Measurements from ENCODE around the gene XYLT1.

Gene XYLT1

GRCh38 chr16:17233318-17234002 lies 237.3 kb downstream of the XYLT1 start:
- Histone ChIP-seq H4K5ac (ENCODE audit: low read length) (no peak overlapping the region), H3K27me3 (ENCODE audit: insufficient read depth, low read length, poor library complexity) (no peaks in the 10 kb centered on the region), H4K8ac (ENCODE audit: low read depth, low read length) (no peak overlapping the region), H3K23ac (ENCODE audit: low read length) (no peak overlapping the region), H2BK15ac (replicated peaks; ENCODE audit: low read depth) (no peak overlapping the region), H3K79me2 (ENCODE audit: control insufficient read depth, insufficient read depth, low read length) (no peaks in the 10 kb centered on the region), H3K18ac (ENCODE audit: low read length) (no peak overlapping the region), H2BK120ac (ENCODE audit: low read depth, low read length) (no peak overlapping the region), H3K4ac (ENCODE audit: low read depth, low read length) (no peak overlapping the region), H2AK5ac (ENCODE audit: low read length) (no peak overlapping the region), H3K79me1 (ENCODE audit: low read length) (peaks cover 1% of the 10 kb centered on the region), H3K27ac (ENCODE audit: low read depth, low read length) (no peak overlapping the region), H3K4me1 (ENCODE audit: control insufficient read depth, low read depth, low read length) (no peaks in the 10 kb centered on the region), H3K9ac (ENCODE audit: low read length) (no peak overlapping the region), H3K4me3 (ENCODE audit: low read length) (no peak overlapping the region), H3K36me3 (ENCODE audit: control insufficient read depth, insufficient read depth, low read length) (no peaks in the 10 kb centered on the region), H3K4me2 (ENCODE audit: low read length) (no peak overlapping the region), H2BK5ac (ENCODE audit: low read length) (no peak overlapping the region), H3K56ac (ENCODE audit: low read length) (no peak overlapping the region)
- no peak for DNase-seq
- no CpG with 5 or more reads among the region's 13 CpGs for WGBS (ENCODE audit: extremely low coverage, insufficient coverage, low lambda C conversion rate)

GRCh38 chr16:17232487-17232886 lies 238.3 kb downstream of the XYLT1 start:
- Histone ChIP-seq H3K79me1 (ENCODE audit: low read length) (peaks cover 1% of the 10 kb centered on the region), H2BK5ac (ENCODE audit: low read length) (no peak overlapping the region), H3K9ac (ENCODE audit: low read length) (no peak overlapping the region), H3K27ac (ENCODE audit: low read depth, low read length) (no peak overlapping the region), H2BK120ac (ENCODE audit: low read depth, low read length) (no peak overlapping the region), H3K79me2 (ENCODE audit: control insufficient read depth, insufficient read depth, low read length) (no peaks in the 10 kb centered on the region), H2AK5ac (ENCODE audit: low read length) (no peak overlapping the region), H3K18ac (ENCODE audit: low read length) (no peak overlapping the region), H3K23ac (ENCODE audit: low read length) (no peak overlapping the region), H4K5ac (ENCODE audit: low read length) (no peak overlapping the region), H4K8ac (ENCODE audit: low read depth, low read length) (no peak overlapping the region), H3K4me2 (ENCODE audit: low read length) (no peak overlapping the region), H3K56ac (ENCODE audit: low read length) (no peak overlapping the region), H2BK15ac (replicated peaks; ENCODE audit: low read depth) (no peak overlapping the region), H3K36me3 (ENCODE audit: control insufficient read depth, insufficient read depth, low read length) (no peaks in the 10 kb centered on the region), H3K27me3 (ENCODE audit: insufficient read depth, low read length, poor library complexity) (no peaks in the 10 kb centered on the region), H3K4me3 (ENCODE audit: low read length) (no peak overlapping the region), H3K4ac (ENCODE audit: low read depth, low read length) (no peak overlapping the region), H3K4me1 (ENCODE audit: control insufficient read depth, low read depth, low read length) (no peaks in the 10 kb centered on the region)
- 100% methylated on average over 1 of the region's 6 CpGs for WGBS (ENCODE audit: extremely low coverage, insufficient coverage, low lambda C conversion rate)
- no peak for DNase-seq

DNA sequence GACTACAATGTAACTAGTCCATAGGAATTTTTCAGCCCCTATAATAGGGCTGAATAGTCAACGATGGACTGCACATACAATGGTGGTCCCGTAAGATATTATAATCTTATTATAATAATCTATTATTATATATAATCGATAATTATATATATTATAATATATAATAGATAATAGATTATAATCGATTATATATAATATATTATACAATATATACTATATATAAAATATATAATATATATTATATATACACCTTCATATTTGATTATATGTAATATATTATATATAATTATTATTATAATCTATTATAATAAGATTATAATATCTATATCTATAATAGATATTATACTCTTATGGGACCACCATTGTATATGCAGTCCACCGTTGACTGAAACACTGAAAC lies 238.8 kb downstream of the XYLT1 start:
- WGBS (ENCODE audit: extremely low coverage, insufficient coverage, low lambda C conversion rate) = no CpG with 5 or more reads among the region's 5 CpGs
- DNase-seq = no peak
- no peak overlapping the region for H3K27ac ChIP-seq (ENCODE audit: low read depth, low read length)
- no peak overlapping the region for H4K8ac ChIP-seq (ENCODE audit: low read depth, low read length)
- no peak overlapping the region for H2AK5ac ChIP-seq (ENCODE audit: low read length)
- no peaks in the 10 kb centered on the region for H3K27me3 ChIP-seq (ENCODE audit: insufficient read depth, low read length, poor library complexity)
- H3K4me3 ChIP-seq (ENCODE audit: low read length) = no peak overlapping the region
- no peak overlapping the region for H3K56ac ChIP-seq (ENCODE audit: low read length)
- H3K9ac ChIP-seq (ENCODE audit: low read length) = no peak overlapping the region
- H3K18ac ChIP-seq (ENCODE audit: low read length) = no peak overlapping the region
- H3K23ac ChIP-seq (ENCODE audit: low read length) = no peak overlapping the region
- H2BK120ac ChIP-seq (ENCODE audit: low read depth, low read length) = no peak overlapping the region
- H3K79me2 ChIP-seq (ENCODE audit: control insufficient read depth, insufficient read depth, low read length) = no peaks in the 10 kb centered on the region
- H3K36me3 ChIP-seq (ENCODE audit: control insufficient read depth, insufficient read depth, low read length) = no peaks in the 10 kb centered on the region
- no peak overlapping the region for H4K5ac ChIP-seq (ENCODE audit: low read length)
- H3K4ac ChIP-seq (ENCODE audit: low read depth, low read length) = no peak overlapping the region
- no peak overlapping the region for H2BK5ac ChIP-seq (ENCODE audit: low read length)
- H3K4me1 ChIP-seq (ENCODE audit: control insufficient read depth, low read depth, low read length) = no peaks in the 10 kb centered on the region
- H2BK15ac ChIP-seq (replicated peaks; ENCODE audit: low read depth) = no peak overlapping the region
- H3K79me1 ChIP-seq (ENCODE audit: low read length) = peaks cover 1% of the 10 kb centered on the region
- H3K4me2 ChIP-seq (ENCODE audit: low read length) = no peak overlapping the region

DNA sequence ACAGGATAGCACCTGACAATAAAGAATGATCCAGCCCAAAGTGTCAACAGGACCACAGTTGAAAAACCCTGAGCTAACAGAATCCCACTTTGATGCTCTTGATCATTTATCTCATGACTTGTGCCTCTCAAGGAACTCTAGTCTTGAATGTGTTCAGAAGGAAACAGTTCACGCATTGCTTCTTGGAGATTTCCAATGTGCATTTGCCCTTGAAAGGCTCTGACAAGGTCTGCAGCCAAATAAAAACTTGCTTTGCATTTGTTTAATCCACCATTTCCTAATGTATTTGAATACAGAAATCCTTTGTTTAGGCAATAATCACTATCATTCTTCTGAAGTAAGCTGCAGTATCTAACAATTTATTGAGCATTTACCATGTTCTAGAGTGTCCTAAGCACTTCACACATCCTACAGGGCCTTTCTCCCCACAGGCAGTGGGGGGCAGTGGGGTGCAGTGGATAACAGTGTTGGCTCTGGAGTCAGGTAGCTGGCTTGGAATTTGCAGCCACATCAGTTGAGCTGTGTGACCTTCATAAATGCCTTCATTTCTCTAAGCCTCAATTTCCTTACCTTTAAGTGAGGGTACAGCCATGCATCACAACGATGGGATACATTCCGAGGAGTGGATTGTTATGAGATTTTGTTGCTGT lies 239.7 kb downstream of the XYLT1 start:
- H2AK5ac ChIP-seq (ENCODE audit: low read length) = no peak overlapping the region
- no peak overlapping the region for H2BK15ac ChIP-seq (replicated peaks; ENCODE audit: low read depth)
- H4K8ac ChIP-seq (ENCODE audit: low read depth, low read length) = no peak overlapping the region
- DNase-seq = no peak
- no peak overlapping the region for H4K5ac ChIP-seq (ENCODE audit: low read length)
- H2BK5ac ChIP-seq (ENCODE audit: low read length) = no peak overlapping the region
- H3K18ac ChIP-seq (ENCODE audit: low read length) = no peak overlapping the region
- no peaks in the 10 kb centered on the region for H3K27me3 ChIP-seq (ENCODE audit: insufficient read depth, low read length, poor library complexity)
- no peaks in the 10 kb centered on the region for H3K79me2 ChIP-seq (ENCODE audit: control insufficient read depth, insufficient read depth, low read length)
- no peak overlapping the region for H3K9ac ChIP-seq (ENCODE audit: low read length)
- no peak overlapping the region for H2BK120ac ChIP-seq (ENCODE audit: low read depth, low read length)
- no peak overlapping the region for H3K4me2 ChIP-seq (ENCODE audit: low read length)
- peaks cover 3% of the 10 kb centered on the region for H3K79me1 ChIP-seq (ENCODE audit: low read length)
- no peak overlapping the region for H3K56ac ChIP-seq (ENCODE audit: low read length)
- H3K4me3 ChIP-seq (ENCODE audit: low read length) = no peak overlapping the region
- H3K23ac ChIP-seq (ENCODE audit: low read length) = no peak overlapping the region
- no CpG with 5 or more reads among the region's 3 CpGs for WGBS (ENCODE audit: extremely low coverage, insufficient coverage, low lambda C conversion rate)
- H3K4ac ChIP-seq (ENCODE audit: low read depth, low read length) = no peak overlapping the region
- no peaks in the 10 kb centered on the region for H3K4me1 ChIP-seq (ENCODE audit: control insufficient read depth, low read depth, low read length)
- no peak overlapping the region for H3K27ac ChIP-seq (ENCODE audit: low read depth, low read length)
- no peaks in the 10 kb centered on the region for H3K36me3 ChIP-seq (ENCODE audit: control insufficient read depth, insufficient read depth, low read length)

- no peak overlapping the region for H3K23ac ChIP-seq (ENCODE audit: low read length)
- H3K36me3 ChIP-seq (ENCODE audit: control insufficient read depth, insufficient read depth, low read length) = no peaks in the 10 kb centered on the region
- H3K79me2 ChIP-seq (ENCODE audit: control insufficient read depth, insufficient read depth, low read length) = no peaks in the 10 kb centered on the region
- no peak overlapping the region for H3K18ac ChIP-seq (ENCODE audit: low read length)
- no peak overlapping the region for H3K4ac ChIP-seq (ENCODE audit: low read depth, low read length)
- H3K79me1 ChIP-seq (ENCODE audit: low read length) = peaks cover 3% of the 10 kb centered on the region
- no peak overlapping the region for H4K8ac ChIP-seq (ENCODE audit: low read depth, low read length)
- H2BK15ac ChIP-seq (replicated peaks; ENCODE audit: low read depth) = no peak overlapping the region
- no peak overlapping the region for H3K4me3 ChIP-seq (ENCODE audit: low read length)
- WGBS (ENCODE audit: extremely low coverage, insufficient coverage, low lambda C conversion rate) = no CpG with 5 or more reads among the region's 4 CpGs
- H3K9ac ChIP-seq (ENCODE audit: low read length) = no peak overlapping the region
- no peaks in the 10 kb centered on the region for H3K4me1 ChIP-seq (ENCODE audit: control insufficient read depth, low read depth, low read length)
- no peak overlapping the region for H2AK5ac ChIP-seq (ENCODE audit: low read length)
- no peak overlapping the region for H3K4me2 ChIP-seq (ENCODE audit: low read length)
- H3K27ac ChIP-seq (ENCODE audit: low read depth, low read length) = no peak overlapping the region
- H2BK5ac ChIP-seq (ENCODE audit: low read length) = no peak overlapping the region
- no peak overlapping the region for H3K56ac ChIP-seq (ENCODE audit: low read length)
- no peak overlapping the region for H2BK120ac ChIP-seq (ENCODE audit: low read depth, low read length)
- no peaks in the 10 kb centered on the region for H3K27me3 ChIP-seq (ENCODE audit: insufficient read depth, low read length, poor library complexity)
- DNase-seq = no peak
- no peak overlapping the region for H4K5ac ChIP-seq (ENCODE audit: low read length)
These were observed 241.0 kb downstream of the XYLT1 start for GRCh38 chr16:17229766-17230165.

DNA sequence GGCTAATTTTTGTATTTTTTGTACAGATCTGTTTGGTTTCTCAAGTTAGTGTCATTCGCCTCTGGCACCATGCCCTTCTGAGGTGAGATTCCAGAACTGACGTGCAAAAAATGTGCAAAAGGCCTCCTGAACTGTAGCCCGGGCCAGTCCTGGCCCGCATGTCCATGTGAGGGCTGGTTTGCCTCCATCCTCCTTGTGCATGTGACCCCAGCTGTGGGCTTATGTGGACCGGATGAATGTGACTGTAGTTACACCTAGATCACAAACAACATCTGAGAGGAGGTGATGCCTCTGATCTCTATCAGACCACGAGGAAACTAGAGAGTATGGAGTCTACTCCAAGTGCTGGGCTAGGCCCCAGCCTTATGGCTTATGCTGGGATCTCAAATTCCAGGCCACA lies 241.6 kb downstream of the XYLT1 start:
- Histone ChIP-seq H4K5ac (ENCODE audit: low read length) (no peak overlapping the region), H3K4ac (ENCODE audit: low read depth, low read length) (no peak overlapping the region), H2AK5ac (ENCODE audit: low read length) (no peak overlapping the region), H2BK15ac (replicated peaks; ENCODE audit: low read depth) (no peak overlapping the region), H3K4me2 (ENCODE audit: low read length) (no peak overlapping the region), H3K79me1 (ENCODE audit: low read length) (peaks cover 3% of the 10 kb centered on the region), H3K27ac (ENCODE audit: low read depth, low read length) (no peak overlapping the region), H2BK5ac (ENCODE audit: low read length) (no peak overlapping the region), H3K36me3 (ENCODE audit: control insufficient read depth, insufficient read depth, low read length) (no peaks in the 10 kb centered on the region), H3K27me3 (ENCODE audit: insufficient read depth, low read length, poor library complexity) (no peaks in the 10 kb centered on the region), H3K9ac (ENCODE audit: low read length) (no peak overlapping the region), H2BK120ac (ENCODE audit: low read depth, low read length) (no peak overlapping the region), H4K8ac (ENCODE audit: low read depth, low read length) (no peak overlapping the region), H3K56ac (ENCODE audit: low read length) (no peak overlapping the region), H3K23ac (ENCODE audit: low read length) (no peak overlapping the region), H3K18ac (ENCODE audit: low read length) (no peak overlapping the region), H3K4me3 (ENCODE audit: low read length) (no peak overlapping the region), H3K4me1 (ENCODE audit: control insufficient read depth, low read depth, low read length) (no peaks in the 10 kb centered on the region), H3K79me2 (ENCODE audit: control insufficient read depth, insufficient read depth, low read length) (no peaks in the 10 kb centered on the region)
- DNase-seq = no peak
- no CpG with 5 or more reads among the region's 6 CpGs for WGBS (ENCODE audit: extremely low coverage, insufficient coverage, low lambda C conversion rate)
